ENCODE results near the gene RNU11.

- TF ChIP-seq, protein P1, sequence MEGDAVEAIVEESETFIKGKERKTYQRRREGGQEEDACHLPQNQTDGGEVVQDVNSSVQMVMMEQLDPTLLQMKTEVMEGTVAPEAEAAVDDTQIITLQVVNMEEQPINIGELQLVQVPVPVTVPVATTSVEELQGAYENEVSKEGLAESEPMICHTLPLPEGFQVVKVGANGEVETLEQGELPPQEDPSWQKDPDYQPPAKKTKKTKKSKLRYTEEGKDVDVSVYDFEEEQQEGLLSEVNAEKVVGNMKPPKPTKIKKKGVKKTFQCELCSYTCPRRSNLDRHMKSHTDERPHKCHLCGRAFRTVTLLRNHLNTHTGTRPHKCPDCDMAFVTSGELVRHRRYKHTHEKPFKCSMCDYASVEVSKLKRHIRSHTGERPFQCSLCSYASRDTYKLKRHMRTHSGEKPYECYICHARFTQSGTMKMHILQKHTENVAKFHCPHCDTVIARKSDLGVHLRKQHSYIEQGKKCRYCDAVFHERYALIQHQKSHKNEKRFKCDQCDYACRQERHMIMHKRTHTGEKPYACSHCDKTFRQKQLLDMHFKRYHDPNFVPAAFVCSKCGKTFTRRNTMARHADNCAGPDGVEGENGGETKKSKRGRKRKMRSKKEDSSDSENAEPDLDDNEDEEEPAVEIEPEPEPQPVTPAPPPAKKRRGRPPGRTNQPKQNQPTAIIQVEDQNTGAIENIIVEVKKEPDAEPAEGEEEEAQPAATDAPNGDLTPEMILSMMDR (IDR thresholded peaks at IDR 0.05), result no peak
- no peak for TF ChIP-seq POLR2A (IDR thresholded peaks at IDR 0.05)
Measured at GRCh38 chr1:28668191-28668955, 20.0 kb downstream of the RNU11 start, which contains the start of gene GMEB1.

All from testis (tissue), 2 donors.